Transverse colon (tissue), 4 donors: ENCODE results near the gene CAVIN1. TPM values are rescaled to one million over a fixed set of nuclear protein-coding genes. Genes with fewer than 3 reads are reported as not detected.

Experiments used
- DNase-seq: peaks from one replicate; pipeline ENCODE4 v3.0.0-alpha.2; 2019
- H3K27ac ChIP-seq, 4 donors: fragments of 200-600 bp; sonication (generic); 2 replicates each; pipeline ENCODE4 v1.5.1; 2016 to 2018; ENCODE audit warnings: inconsistent platforms in 4 of 4
- H3K27me3 ChIP-seq: fragments of 200-600 bp; sonication (generic); 2 replicates; pipeline ENCODE4 v1.5.1; 2017; ENCODE audit warnings: inconsistent platforms
- H3K36me3 ChIP-seq, 4 donors: fragments of 200-600 bp; sonication (generic); 2 replicates each; pipeline ENCODE4 v1.5.1; 2017 to 2019; ENCODE audit warnings: inconsistent platforms in 4 of 4
- H3K4me1 ChIP-seq, 4 donors: fragments of 200-600 bp; sonication (generic); 2 replicates each; pipeline ENCODE4 v1.5.1; 2017 to 2020; ENCODE audit warnings: inconsistent platforms in 4 of 4
- H3K4me3 ChIP-seq, 4 donors: fragments of 200-600 bp; sonication (generic); 1 replicate in 1 of 4; 2 replicates in 3 of 4; pipeline versions ENCODE4 v1.5.1 to v1.6.1; 2017 to 2019; ENCODE audit warnings: inconsistent platforms in 4 of 4
- H3K9me3 ChIP-seq, 2 donors: fragments of 200-600 bp; sonication (generic); 2 replicates each; pipeline ENCODE4 v1.5.1; 2017 to 2019; ENCODE audit warnings: inconsistent platforms in 2 of 2
- EP300 ChIP-seq: sonication (generic); formaldehyde crosslinking; IDR thresholded peaks from one replicate; pipeline ENCODE4 v1.6.1; 2017; ENCODE audit warnings: antibody characterized with exemption, low read depth
- POLR2A ChIP-seq: fragments of 450-650 bp; IDR thresholded peaks from one replicate; pipeline ENCODE4 v1.6.1; 2016; ENCODE audit warnings: antibody characterized with exemption, mild to moderate bottlenecking, moderate library complexity
- POLR2AphosphoS5 ChIP-seq, 3 donors: sonication (generic); formaldehyde crosslinking; IDR thresholded peaks; one replicate each; pipeline ENCODE4 v1.6.1; 2016; ENCODE audit warnings: antibody characterized with exemption in 3 of 3
- WGBS, 2 donors: methylation state at CpG; one replicate each; pipeline ENCODE4 v1.1.5; 2018; ENCODE audit warnings: low coverage in 1 of 2; 5-methylcytosine and 5-hydroxymethylcytosine counted together
- in situ Hi-C, 4 donors: fragments of 200-750 bp; cut with MboI; loops; one replicate each; pipeline versions ENCODE4 v1.15.0 to v1.15.1; 2017; ENCODE audit warnings: low sequenced_read_pairs in 3 of 4, low pct_ligation_motif_present in 1 of 4, low pct_unique_long_range_greater_than_20kb in 1 of 4
- intact Hi-C: fragments of 100-400 bp; cut with DNase I; formaldehyde crosslinking; loops from one replicate; pipeline ENCODE4 v1.15.1; 2023; ENCODE audit warnings: low total_unique reads
- total RNA-seq, 4 donors: library from RNA; depleted of rRNA; stranded (reverse); fragments of >200 nt; gene quantifications; one replicate each; pipeline ENCODE4 v1.1.0, GENCODE V29; 2016
- TF ChIP-seq, protein P1 (sequence below), 5 experiments: fragments of 200-600 bp in 3 of 5; fragments of 450-650 bp in 2 of 5; sonication (generic) in 3 of 5; IDR thresholded peaks; 1 replicate in 2 of 5; 2 replicates in 3 of 5; pipeline ENCODE4 v1.5.1; 2016 to 2017; ENCODE audit warnings: antibody characterized with exemption in 5 of 5, inconsistent platforms in 3 of 5, mild to moderate bottlenecking in 2 of 5, moderate library complexity in 1 of 5

The CAVIN1 gene
- total RNA-seq, 4 donors from 2014 or later: 53.7 to 135 (median 69.2) TPM

DNA sequence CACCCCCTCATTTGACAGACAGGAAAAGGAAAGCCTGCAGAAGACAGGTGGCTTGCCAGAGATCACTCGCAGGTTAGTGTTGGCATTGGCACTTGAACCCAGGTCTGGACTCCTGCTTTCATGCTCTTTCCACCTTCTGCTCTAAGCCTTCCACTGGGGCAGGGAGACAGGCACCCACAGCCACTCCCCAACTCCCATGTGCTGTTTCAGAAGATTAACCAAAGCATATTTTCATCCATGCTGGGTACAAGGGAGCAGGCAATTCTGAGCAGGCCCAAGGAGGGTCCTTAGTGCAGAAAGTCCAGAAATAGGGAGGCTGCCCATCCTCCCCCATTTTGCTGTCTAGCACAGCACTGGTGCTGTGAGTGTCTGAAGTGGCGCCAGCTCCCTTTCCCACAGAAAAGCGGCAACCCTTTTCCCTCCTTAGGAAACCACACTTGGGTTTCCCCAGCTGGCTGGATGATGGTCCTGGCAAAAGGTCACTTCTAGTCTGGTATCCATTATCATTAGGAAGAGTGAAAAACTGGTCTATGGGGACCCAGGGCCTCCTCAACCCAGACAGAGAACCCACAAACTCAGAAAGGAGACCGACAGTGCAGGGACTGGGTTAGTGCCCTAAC is 2.0 kb upstream of the CAVIN1 start:
- TF ChIP-seq, protein P1, sequence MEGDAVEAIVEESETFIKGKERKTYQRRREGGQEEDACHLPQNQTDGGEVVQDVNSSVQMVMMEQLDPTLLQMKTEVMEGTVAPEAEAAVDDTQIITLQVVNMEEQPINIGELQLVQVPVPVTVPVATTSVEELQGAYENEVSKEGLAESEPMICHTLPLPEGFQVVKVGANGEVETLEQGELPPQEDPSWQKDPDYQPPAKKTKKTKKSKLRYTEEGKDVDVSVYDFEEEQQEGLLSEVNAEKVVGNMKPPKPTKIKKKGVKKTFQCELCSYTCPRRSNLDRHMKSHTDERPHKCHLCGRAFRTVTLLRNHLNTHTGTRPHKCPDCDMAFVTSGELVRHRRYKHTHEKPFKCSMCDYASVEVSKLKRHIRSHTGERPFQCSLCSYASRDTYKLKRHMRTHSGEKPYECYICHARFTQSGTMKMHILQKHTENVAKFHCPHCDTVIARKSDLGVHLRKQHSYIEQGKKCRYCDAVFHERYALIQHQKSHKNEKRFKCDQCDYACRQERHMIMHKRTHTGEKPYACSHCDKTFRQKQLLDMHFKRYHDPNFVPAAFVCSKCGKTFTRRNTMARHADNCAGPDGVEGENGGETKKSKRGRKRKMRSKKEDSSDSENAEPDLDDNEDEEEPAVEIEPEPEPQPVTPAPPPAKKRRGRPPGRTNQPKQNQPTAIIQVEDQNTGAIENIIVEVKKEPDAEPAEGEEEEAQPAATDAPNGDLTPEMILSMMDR (IDR thresholded peaks at IDR 0.05): no peak
- TF ChIP-seq POLR2A (no peak), EP300 (no peak), POLR2AphosphoS5 (IDR thresholded peaks at IDR 0.05) (no peak)
- 60 to 76% methylated on average over 1 to 4 of the region's 4 CpGs for WGBS, 2 donors
- Histone ChIP-seq H3K4me3 (no peak overlapping the region), H3K36me3 (no peaks in the 10 kb centered on the region), H3K27me3 (peaks cover 32% of the 10 kb centered on the region), H3K27ac (no peak overlapping the region), H3K9me3 (no peaks in the 10 kb centered on the region), H3K4me1 (peaks cover 0 to 46% (median 29%) of the 10 kb centered on the region in 4 donors)
- in situ Hi-C loops (loop anchor here in 2 of 4 donors (5.0 to 25.0 kb wide), 2 partner anchors 87 kb away; no protein-coding TSS in a partner anchor), intact Hi-C loops (loop anchor here (10.0 kb wide), 1 partner anchor 100 kb away; no protein-coding TSS in a partner anchor)
- DNase-seq: no peak

DNA sequence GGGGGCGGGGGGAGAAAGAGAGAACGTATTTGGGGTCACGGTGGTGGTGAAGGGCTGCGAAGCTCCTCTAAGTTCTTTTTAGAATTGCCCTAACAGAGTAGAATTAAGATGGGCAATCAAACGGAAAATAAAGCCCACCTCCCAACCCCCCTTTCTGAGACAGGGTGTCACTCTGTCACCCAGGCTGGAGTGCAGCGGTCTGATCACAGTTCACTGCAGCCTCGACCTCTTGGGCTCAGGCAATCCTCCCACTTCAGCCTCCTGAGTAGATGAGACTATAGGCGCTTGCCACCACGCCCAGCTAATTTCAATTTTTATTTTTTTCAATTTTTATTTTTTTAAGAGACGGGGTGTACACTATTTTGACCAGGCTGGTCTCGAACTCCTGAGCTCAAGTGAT is 710 bp upstream of the CAVIN1 start:
- H3K4me1 ChIP-seq: peaks cover 0 to 49% (median 28%) of the 10 kb centered on the region in 4 donors
- TF ChIP-seq, protein P1 (IDR thresholded peaks at IDR 0.05): no peak
- TF ChIP-seq POLR2AphosphoS5 (IDR thresholded peaks at IDR 0.05) (no peak), POLR2A (no peak), EP300 (no peak)
- in situ Hi-C loops (loop anchor here in 1 of 4 donors (25.0 kb wide), 1 partner anchor 89 kb away; no protein-coding TSS in a partner anchor), intact Hi-C loops (loop anchor here (10.0 kb wide), 1 partner anchor 101 kb away; no protein-coding TSS in a partner anchor)
- no peak for DNase-seq
- peak overlapping the region; percentile 87 to 96 (median 94) for H3K27ac ChIP-seq
- H3K9me3 ChIP-seq: no peaks in the 10 kb centered on the region
- H3K36me3 ChIP-seq: no peaks in the 10 kb centered on the region
- H3K4me3 ChIP-seq: peak overlapping the region in 1 of 4 donors; percentile 69
- 60 to 68% methylated on average over 9 to 11 of the region's 11 CpGs for WGBS, 2 donors
- peaks cover 32% of the 10 kb centered on the region for H3K27me3 ChIP-seq

DNA sequence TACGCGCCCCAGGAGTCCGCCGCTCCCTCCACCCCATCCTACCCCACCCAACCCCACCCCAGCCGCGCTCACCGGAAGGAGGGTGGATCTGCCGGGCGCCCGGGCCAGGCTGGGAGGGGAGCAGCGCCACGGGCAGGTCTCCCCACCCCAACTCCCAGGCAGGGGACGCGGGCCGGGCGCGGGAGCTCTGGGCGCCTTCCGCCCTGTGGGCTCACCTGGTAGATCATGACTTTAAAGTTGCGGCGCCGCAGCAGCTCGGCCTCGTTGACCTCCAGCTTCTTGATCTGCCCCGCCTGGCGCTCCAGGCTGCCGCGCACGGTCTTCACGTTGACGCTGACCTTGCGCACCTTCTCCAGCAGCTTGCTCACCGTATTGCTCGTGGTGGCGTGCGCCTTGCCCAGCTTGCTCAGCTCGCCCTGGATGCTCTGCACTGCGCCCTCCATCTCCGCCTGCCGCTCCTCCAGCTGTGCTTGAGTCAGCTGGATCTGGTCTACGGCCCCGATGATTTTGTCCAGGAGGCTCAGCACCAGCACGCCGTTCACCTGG is 571 bp downstream of the CAVIN1 start:
- H3K4me1 ChIP-seq: peaks cover 0 to 46% (median 25%) of the 10 kb centered on the region in 4 donors
- no peak for DNase-seq
- intact Hi-C loops (loop anchor here (10.0 kb wide), 1 partner anchor 102 kb away; no protein-coding TSS in a partner anchor), in situ Hi-C loops (loop anchor here in 1 of 4 donors (25.0 kb wide), 1 partner anchor 90 kb away; no protein-coding TSS in a partner anchor)
- H3K4me3 ChIP-seq: peak overlapping the region; percentile 60 to 72 (median 70)
- WGBS, 2 donors: 1% methylated on average over 40 of the region's 44 CpGs; no CpG with 5 or more reads in 1 of the 2 donors
- H3K27me3 ChIP-seq: peaks cover 32% of the 10 kb centered on the region
- H3K9me3 ChIP-seq: no peaks in the 10 kb centered on the region
- TF ChIP-seq EP300: no peak
- TF ChIP-seq, protein P1 (IDR thresholded peaks at IDR 0.05): no peak
- TF ChIP-seq POLR2A: no peak
- TF ChIP-seq POLR2AphosphoS5 (IDR thresholded peaks at IDR 0.05): no peak
- H3K27ac ChIP-seq: peak overlapping the region; percentile 87 to 96 (median 94)
- H3K36me3 ChIP-seq: no peaks in the 10 kb centered on the region
